Spleen (tissue), 7 donors: ENCODE results near the gene GPSM3.

Experiments
- CTCF ChIP-seq, 11 experiments: fragments of 200-600 bp in 7 of 11; fragments of 450-650 bp in 4 of 11; sonication (generic) in 4 of 11; IDR thresholded peaks in 8 of 11; conservative IDR thresholded peaks in 3 of 11; 1 replicate in 7 of 11; 2 replicates in 4 of 11; pipeline versions ENCODE4 v1.4.0 to v1.8.0; 2016 to 2021; ENCODE audit warnings: antibody characterized with exemption in 11 of 11, inconsistent platforms in 4 of 11, mild to moderate bottlenecking in 1 of 11
- POLR2A ChIP-seq, 3 donors: fragments of 450-650 bp; IDR thresholded peaks; one replicate each; pipeline ENCODE4 v1.5.1; 2017; ENCODE audit warnings: antibody characterized with exemption in 3 of 3, mild to moderate bottlenecking in 1 of 3
- donor health status: DM: no; HTN: no; CAD: no; lungs with moderate emphysema.
- donor health status: DM: no; HTN: no; CAD: no.
- donor health status: DM: no; HTN: no; CAD: no.

GRCh38 chr6:32177788-32178546 is 14.5 kb downstream of the GPSM3 start, which contains the start of gene RNF5:
- no peak for TF ChIP-seq CTCF (IDR thresholded peaks at IDR 0.05 in 8 of 11, conservative IDR thresholded peaks at IDR 0.05 in 3 of 11)
- peak in 1 of 3 donors; percentile 38 for TF ChIP-seq POLR2A (IDR thresholded peaks at IDR 0.05)
